ENCODE measurements around the gene CNRIP1.
A peak's percentile ranks its signal among the peaks of the same experiment; 100 is the strongest.
"Not testable (repeated sequence)": the region's sequence is repeated elsewhere in the genome, so short reads cannot be mapped to it uniquely, and the experiment has no call there.

CNRIP1 gene, protein sequence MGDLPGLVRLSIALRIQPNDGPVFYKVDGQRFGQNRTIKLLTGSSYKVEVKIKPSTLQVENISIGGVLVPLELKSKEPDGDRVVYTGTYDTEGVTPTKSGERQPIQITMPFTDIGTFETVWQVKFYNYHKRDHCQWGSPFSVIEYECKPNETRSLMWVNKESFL

DNA sequence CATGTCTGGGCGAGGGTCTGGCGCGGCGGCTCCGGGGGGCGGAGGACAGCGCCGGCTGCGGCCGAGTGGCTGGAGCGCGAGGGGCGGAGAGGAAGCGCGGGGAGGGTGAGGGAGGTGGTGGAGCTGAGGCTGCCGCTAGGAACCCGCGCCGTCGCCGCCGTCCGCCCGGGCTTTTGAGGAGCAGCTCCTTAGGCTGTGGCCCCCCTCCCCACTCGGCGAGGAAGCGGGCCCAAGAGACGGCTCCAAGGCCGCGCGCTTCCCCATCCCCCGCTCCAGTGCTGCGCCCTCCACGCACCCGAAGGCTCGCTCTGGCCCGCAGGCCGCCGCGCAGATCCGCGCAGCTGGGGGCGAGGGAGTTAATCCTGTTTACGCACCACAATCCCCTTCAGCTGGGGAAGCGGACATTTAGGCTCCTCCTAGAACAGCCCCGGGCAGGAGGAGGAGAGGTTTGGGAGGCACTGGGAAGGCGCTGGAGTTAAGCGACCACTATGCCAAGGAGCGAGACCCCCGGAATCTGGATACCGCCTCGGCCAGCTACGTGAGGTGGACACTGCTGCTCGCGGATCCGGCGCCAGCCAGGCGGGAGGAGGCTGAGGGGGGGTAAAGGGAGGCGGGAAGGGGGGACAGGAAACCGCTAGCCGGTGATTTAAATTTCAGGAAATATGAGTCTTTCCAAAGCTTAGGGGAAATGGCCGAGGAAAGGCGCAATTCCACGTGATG, at the start of gene CNRIP1:
Gene CNRIP1, minus strand, starts transcription at position 552 of the 720 bp plus-strand sequence. Its CDS starts 549 bp downstream, at position 3.
- DNase-seq (ENCODE audit: low read depth), result no peak

GRCh38 chr2:68369337-68369734, 49.6 kb upstream of the CNRIP1 start:
- no peak for DNase-seq (ENCODE audit: low read depth)

- no peak for DNase-seq (ENCODE audit: low read depth)
Measured at GRCh38 chr2:68368654-68369336, 49.0 kb upstream of the CNRIP1 start.

DNA sequence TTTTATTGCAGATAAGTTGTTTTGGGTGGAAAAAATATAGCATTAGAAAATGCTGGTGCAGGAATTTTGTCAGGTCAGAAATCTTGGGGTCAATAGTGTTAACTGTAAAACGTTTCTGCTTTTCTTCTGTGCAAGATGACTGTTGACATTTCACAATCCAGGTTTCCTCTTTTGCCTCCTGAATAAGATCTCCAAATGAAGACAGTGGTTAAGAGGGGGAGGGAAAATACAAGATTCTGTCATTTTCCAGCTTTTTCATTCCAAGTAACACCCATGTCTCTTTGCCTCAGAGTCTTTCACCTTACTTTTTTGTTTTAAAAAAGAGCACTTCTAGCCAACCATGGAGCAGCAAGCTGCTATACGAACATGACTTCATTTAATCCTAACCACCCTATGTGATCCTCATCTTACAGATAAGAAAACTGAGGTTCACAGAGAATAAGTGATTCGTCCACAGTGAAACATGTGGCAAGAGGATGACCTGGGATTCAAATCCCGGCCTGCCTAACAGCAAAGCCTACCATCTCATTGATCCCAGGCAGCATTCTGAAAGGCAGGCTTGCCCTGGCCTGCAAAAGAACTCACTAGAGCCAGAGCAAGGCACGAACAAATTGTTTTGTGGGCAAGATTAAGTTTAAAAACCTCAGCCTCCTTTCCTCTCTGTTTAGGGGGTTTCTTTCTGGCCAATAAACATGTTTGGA, 48.4 kb upstream of the CNRIP1 start:
- DNase-seq (ENCODE audit: low read depth), result no peak

DNA sequence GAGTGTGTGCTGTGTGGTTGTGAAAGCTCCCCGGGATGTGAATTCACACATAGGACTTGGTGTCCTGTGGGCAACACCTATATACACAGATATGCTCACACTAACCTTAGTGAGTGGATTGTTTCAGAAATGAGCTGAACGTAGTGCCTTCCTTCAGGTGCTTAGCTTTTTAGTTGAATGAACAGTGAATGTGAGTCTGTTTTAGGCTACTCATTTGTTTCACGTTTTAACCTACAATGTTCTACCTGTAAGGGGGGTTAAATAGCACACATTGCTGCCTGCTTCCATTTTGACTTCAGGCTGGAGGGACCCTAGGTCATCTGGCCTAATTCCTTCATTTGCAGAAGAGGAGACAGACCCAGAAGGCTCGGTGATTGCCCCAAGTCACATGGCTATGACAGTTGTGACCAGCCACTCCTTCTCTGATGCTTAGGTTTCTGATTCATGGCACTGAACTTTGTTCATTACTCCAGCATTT, 46.4 kb upstream of the CNRIP1 start:
- DNase-seq (ENCODE audit: low read depth), result no peak

DNA sequence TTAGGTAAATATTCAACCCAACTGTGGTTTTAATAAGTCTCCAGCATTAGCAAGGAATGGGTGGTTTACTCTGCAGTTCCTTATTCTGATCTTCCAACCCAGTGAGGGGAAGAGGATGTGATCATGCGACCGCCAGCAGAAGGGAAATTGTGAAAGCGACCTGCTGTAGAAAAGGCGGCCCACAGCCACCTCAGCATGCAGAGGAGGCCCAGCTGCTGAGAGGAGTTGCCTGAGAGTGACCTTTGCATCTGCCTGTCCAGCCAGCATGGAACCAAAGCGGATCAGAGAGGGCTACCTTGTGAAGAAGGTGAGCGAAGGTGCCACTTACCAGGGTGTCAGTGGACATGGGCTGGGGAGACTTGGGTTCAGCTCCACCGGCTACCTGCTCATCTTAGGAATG, 45.3 kb upstream of the CNRIP1 start, which contains the start of gene PLEK:
Gene PLEK, plus strand, starts transcription at position 196 of the 400 bp plus-strand sequence. Its CDS starts 70 bp downstream, at position 266.
- DNase-seq (ENCODE audit: low read depth), result no peak

GRCh38 chr2:68363721-68364120, 44.0 kb upstream of the CNRIP1 start:
- no peak for DNase-seq (ENCODE audit: low read depth)

- DNase-seq (ENCODE audit: low read depth), result no peak
Measured at GRCh38 chr2:68362749-68363148, 43.0 kb upstream of the CNRIP1 start.

- peak; percentile 63 for DNase-seq (ENCODE audit: low read depth)
Measured at GRCh38 chr2:68362069-68362468, 42.3 kb upstream of the CNRIP1 start.

DNA sequence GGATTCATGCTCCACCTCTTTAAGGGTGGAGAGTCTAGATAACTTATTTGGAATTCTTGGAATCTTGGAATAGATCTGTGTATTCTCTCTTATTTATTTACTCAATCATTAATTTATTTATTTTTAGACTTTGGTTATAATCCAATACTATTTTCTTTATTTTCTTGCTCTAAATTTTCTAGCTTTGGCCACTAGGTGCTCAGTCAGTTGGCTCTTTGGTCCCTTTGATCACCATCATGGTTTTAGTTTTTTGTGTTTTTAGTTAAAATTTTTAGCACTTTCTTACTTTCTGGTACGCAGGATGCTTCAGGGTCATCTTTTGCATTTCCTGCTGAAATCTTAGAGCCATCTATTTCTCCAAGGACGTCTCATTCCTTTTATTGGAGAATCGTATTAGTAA, 40.1 kb upstream of the CNRIP1 start:
- no peak for DNase-seq (ENCODE audit: low read depth)

GRCh38 chr2:68357605-68358337, 38.0 kb upstream of the CNRIP1 start:
- DNase-seq (ENCODE audit: low read depth), result no peak

DNA sequence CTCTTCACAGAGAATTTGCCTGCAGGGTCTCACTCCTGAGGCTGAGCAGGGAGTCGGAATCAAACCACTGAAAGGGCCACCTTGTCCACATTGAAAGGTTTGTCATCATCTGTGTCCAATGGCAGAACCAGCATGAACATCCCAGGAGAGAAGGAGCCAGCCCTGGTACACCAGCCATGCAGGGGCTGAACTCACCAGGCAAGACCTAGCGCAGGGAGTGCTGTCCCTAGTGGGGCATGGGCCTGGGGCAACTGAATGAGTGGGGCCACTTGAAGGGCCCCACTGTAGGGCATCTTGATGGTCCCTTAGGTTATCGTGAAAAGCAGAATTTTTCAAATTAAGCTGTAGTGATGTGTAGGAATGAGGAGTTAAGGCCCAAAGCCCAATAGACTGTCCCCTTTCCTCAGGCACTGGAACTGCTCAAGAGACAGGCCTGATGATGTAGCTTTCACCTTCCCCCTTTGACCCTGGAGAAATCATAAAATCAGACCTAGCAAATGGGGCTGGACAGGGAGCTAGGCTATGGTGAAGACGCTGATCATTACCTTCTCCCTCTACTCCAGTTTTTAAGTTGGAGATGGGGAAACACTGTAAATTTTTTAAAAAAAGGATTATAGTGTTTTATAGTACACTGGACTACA, 37.0 kb upstream of the CNRIP1 start:
- no peak for DNase-seq (ENCODE audit: low read depth)

GRCh38 chr2:68352651-68353391, 33.1 kb upstream of the CNRIP1 start:
- DNase-seq (ENCODE audit: low read depth), result no peak

DNA sequence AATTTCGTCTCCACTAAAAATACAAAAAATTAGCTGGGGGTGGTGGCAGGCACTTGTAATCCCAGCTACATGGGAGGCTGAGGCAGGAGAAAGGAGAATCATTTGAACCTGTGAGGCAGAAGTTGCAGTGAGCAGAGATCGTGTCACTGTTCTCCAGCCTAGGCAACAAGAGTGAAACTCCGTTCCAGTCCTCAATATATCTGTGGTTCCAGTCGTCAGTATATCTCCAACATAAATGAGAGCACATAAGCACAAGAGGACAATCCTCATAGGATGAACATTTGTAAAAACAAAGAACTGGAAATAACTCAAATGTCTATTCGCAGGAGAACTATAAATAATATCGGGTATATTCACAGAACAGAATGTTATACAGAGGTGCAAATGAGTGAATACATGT, 32.2 kb upstream of the CNRIP1 start:
- no peak for DNase-seq (ENCODE audit: low read depth)

DNA sequence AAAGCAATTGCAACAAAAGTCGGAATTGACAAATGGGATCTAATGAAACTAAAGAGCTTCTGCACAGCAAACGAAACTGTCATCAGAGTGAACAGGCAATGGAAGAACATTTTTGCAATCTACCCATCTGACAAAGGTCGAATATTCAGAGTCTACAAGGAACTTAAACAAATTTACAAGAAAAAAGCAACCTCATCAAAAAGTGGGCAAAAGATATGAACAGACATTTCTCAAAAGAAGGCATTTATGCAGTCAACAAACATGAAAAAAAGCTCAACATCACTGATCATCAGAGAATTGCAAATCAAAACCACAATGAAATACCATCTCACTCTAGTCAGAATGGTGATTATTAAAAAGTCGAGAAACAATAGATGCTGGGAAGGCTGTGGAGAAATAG, 29.3 kb upstream of the CNRIP1 start:
- not testable (repeated sequence) for DNase-seq (ENCODE audit: low read depth)

- DNase-seq (ENCODE audit: low read depth), result no peak
Measured at GRCh38 chr2:68345129-68345875, 25.6 kb upstream of the CNRIP1 start.

DNA sequence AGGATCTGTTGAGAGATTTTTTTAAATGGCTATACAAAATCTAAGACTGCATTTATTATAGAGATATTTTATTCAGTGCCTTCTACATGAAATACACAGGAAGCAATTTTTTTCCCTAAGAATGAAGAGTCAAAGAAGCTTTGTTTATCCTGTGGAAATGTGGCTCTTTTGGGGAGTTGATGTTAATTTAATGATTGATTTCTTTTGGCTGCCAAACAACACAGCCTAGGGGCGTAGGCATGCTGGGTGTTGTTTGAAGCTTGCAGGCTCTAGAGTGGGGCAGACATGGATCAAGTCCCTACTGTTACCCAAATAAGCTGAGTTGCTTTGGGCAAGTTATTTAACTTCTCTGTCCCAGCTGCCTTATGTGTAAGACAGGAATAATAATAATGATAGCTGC, 24.3 kb upstream of the CNRIP1 start:
- DNase-seq (ENCODE audit: low read depth), result no peak

- DNase-seq (ENCODE audit: low read depth), result no peak
Measured at GRCh38 chr2:68342470-68342869, 22.7 kb upstream of the CNRIP1 start.

- DNase-seq (ENCODE audit: low read depth), result no peak
Measured at GRCh38 chr2:68341583-68341982, 21.8 kb upstream of the CNRIP1 start.

DNA sequence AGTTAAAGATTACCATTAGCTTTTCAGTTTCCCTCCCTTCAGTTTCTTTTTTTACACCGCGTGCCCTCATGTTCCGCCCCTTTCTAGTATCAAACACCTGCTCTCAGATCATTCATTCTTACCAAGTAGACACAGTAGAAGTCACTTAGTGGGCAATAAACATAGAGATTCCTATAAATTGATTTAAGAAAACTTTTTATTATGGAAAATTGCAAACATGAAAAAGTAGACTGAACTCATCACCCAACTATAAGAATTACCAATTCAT, 21.2 kb upstream of the CNRIP1 start:
- DNase-seq (ENCODE audit: low read depth), result no peak
